Stimulated activated CD8-positive, alpha-beta memory T cell treated with anti-CD3 and anti-CD28 coated beads, Interleukin-15, amount 100 ng/mL, for 24 hours (primary cell): ENCODE measurements around the gene DUS2.
"Not testable (repeated sequence)": the region's sequence is repeated elsewhere in the genome, so short reads cannot be mapped to it uniquely, and the experiment has no call there.

Source experiments
- DNase-seq: peaks from one replicate; pipeline ENCODE4 v3.0.0-alpha.2; 2020; ENCODE audit warnings: low read depth

The DUS2 gene

GRCh38 chr16:68022728-68023537 lies at the start of gene DUS2, which contains the start of gene DDX28:
Gene DUS2 (plus strand): TSS chr16:68023284. CDS start chr16:68038024, 14,740 bp downstream.
Gene DDX28 (minus strand): TSS chr16:68023232. CDS start chr16:68023202, 30 bp downstream.
- DNase-seq: peak; percentile 96

DNA sequence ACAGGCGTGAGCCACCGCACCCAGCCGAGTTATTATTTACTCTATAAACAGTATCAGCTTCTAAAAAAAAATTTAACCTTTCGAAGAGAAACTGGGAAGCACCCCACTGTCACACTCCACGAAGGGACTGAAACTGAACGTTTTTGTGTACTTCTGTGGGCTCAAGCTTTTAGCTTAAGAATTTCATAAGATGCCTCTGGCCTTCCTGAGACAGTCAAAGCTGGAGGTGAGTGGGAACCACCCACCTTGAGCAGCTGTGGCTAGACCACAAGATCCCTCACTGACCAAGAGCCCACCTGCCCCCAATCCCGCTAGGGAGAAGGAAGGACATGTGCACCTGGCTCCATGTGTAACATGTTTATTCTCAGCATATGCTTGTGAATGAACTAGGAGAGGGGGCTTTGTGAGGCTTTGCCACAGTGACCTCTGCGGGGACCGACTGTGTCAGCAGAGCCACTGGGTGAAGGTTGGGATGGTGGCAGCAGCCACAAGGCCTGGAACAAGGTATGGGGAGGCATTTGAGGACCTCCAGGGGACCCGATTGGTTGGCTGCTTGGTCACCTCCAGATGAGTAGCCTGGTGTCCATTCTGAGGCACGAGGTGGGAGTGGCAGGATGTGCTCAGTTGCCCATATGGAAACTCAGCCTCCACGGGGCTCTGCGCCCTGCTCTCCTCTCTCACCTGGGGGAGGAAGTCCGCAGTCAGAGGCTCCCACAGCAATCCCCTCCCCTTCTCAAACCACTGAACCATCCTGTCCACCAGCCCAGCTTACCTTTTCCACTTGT lies 47.6 kb upstream of the DUS2 start:
- DNase-seq: no peak

- no peak for DNase-seq
Observed at GRCh38 chr16:67976205-67976604, 46.9 kb upstream of the DUS2 start.

DNA sequence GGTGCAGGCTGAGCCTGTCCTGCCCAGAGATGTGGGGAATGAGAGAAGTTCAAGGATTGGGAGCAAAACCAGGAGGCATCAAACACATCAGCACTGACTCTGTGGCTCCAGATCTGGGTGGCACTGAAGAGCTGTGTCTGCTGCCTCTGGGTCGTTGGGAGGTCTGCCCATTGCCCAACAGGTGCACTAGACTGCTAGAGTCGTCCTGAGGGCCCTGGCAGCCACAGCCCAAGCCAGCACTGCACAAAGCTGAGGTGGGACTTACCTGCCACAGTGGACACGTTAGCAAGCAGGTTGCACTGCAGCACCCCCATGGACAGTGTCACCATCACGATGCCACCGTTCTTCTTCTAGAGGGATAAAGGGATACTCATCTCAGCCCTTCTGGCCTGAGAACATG lies 46.1 kb upstream of the DUS2 start:
- DNase-seq: no peak

- no peak for DNase-seq
Observed at GRCh38 chr16:67977469-67978227, 45.4 kb upstream of the DUS2 start.

DNA sequence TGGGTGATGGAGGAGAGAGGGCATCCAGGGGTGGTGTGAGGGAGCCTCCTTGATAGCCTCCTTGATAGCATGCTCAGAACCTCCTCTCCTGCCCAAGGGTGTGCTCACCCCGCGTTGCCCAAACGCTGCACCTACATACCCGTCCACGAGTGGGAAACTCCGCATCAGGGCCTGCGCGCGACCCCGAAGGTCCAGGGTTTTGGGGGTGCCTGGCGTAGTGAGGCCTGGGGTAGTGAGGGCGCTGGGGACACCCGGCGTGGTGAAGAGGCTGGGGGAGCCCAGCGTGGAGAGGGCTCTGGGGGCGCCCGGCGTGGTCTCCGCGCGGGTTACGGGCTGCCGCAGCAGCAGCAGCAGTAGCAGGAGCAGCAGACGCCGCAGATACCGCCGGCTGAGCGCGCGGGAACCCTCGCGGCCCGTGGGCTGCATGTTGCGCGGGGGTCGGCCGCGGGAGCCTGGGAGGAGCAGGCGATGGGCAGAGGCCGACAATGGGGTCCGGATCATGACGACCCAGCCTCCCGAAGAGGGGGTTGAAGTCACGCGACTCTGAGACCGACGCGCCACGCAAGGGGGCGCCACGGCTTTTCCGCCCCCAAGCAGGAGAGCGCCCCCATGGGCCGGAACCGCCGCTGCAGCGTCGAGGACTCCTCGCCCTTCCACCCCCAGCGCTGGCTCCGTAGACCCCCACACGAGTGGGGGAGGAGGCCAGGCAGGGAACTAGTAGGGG lies 43.0 kb upstream of the DUS2 start, which contains the start of gene DPEP3:
Gene DPEP3 (minus strand): TSS at position 545 of the 724 bp plus-strand sequence. CDS start 119 bp downstream, at position 426.
- DNase-seq: no peak

DNA sequence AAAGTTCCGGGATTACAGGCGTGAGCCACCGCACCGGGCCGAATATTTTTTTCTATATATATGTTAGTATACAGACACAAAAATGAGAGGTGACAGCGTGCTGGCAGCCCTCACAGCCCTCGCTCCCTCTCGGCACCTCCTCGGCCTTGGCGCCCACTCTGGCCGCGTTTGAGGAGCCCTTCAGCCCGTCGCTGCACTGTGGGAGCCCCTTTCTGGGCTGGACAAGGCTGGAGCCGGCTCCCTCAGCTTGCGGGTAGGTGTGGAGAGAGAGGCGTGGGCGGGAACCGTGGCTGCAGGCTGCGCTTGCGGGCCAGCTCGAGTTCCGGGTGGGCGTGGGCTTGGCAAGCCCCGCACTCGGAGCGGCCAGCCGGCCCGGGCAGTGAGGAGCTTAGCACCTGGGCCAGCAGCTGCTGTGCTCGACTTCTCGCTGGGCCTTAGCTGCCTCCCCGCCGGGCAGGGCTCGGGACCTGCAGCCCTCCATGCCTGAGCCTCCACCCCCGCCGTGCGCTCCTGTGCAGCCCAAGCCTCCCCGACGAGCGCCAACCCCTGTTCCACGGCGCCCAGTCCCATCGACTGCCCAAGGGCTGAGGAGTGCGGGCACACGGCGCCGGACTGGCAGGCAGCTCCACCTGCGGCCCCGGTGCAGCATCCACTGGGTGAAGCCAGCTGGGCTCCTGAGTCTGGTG lies 40.9 kb upstream of the DUS2 start:
- DNase-seq: no peak

DNA sequence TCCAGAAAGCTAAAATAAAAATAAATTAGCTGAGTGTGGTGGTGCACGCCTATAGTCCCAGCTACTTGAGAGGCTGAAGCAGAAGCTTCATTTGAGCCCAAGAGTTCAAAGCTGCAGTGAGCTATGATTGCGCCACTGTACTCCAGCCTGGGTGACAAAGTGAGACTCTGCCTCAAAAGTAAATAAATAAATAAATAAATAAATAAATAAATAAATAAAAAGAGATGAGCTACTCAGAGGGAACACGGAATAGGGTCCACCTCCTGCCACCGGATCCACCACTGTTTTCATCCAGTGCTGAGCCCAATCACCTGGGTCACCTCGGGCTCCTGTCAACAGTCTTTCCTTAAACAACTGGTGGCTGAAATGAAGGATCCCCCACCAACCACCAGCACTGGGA lies 36.1 kb upstream of the DUS2 start:
- DNase-seq: no peak

GRCh38 chr16:67987460-67988160 lies 35.5 kb upstream of the DUS2 start:
- DNase-seq: no peak

- DNase-seq: no peak
Observed at GRCh38 chr16:67988675-67989074, 34.4 kb upstream of the DUS2 start.

GRCh38 chr16:67989322-67990017 lies 33.6 kb upstream of the DUS2 start:
- DNase-seq: no peak

DNA sequence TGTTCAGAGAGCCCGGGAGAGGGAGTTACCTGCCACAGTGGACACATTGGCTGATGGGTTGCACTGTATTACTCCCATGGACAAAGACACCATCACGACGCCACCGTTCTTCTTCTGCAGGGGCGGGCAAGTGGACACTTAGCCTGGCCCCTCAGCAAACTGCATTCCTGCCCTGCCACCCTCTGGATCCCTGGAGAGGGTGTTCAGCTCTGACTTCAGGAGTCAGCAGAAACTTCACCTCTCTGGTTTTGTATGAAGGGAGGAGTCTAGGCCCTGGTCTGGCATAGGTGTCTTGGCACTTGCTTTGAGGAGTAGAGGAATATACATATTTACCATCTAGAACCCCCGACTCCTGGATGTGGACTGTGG lies 33.1 kb upstream of the DUS2 start:
- DNase-seq: no peak

GRCh38 chr16:67992661-67993206 lies 30.4 kb upstream of the DUS2 start:
- DNase-seq: no peak

- peak; percentile 80 for DNase-seq
Observed at GRCh38 chr16:67993207-67994039, 29.7 kb upstream of the DUS2 start.

DNA sequence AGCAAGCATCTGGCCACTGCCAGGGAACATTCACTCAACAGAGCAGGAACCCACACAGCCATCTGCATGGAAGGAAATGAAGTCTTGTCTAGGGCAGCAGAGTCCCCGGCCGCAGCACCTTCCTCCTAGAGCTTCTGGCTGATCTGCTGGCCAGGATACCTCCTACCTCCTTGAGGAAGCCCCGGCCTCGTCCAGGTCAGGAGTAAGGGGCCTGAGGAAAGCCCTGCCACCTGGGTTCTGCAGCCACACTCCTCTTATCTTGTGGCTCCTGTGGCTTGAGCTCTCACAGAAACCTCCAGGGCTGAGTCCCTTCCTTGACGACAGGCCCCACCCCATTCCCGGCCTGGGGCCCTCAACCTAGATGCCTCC lies 29.1 kb upstream of the DUS2 start:
- DNase-seq: not testable (repeated sequence)

DNA sequence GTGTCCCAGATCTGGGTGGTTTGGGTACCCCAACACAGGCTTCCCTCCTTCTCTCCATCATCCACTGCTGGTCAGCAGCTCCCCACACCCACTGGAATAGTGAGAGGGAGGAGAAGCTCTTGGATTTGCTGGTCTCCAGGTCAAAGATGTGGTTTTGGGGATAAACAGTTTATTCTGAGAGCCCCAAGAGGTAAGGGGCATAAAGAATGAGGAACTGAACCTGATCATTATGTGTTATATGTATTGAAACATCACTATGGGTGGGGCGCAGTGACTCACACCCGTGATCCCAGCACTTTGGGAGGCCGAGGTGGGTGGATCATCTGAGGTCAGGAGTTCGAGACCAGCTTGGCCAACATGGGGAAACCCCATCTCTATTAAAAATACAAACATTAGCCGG lies 27.7 kb upstream of the DUS2 start:
- DNase-seq: no peak

- no peak for DNase-seq
Observed at GRCh38 chr16:67996666-67997065, 26.4 kb upstream of the DUS2 start.

DNA sequence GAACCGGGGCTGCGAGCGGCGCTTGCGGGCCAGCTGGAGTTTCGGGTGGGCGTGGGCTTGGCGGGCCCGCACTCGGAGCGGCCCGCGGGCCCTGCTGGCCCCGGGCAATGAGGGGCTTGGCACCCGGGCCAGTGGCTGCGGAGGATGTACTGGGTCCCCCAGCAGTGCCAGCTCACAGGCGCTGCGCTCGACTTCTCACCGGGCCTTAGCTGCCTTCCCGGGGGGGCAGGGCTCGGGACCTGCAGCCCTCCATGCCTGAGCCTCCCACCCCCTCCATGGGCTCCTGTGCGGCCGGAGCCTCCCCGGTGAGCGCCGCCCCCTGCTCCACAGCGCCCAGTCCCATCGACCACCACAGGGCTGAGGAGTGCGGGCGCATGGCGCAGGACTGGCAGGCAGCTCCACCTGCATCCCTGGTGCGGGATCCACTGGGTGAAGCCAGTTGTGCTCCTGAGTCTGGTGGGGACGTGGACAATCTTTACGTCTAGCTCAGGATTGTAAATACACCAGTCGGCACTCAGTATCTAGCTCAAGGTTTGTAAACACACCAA lies 24.8 kb upstream of the DUS2 start:
- not testable (repeated sequence) for DNase-seq
